ENCODE data around the gene GALE.

GRCh38 chr1:23801876-23802275 lies 1.3 kb upstream of the GALE start:
- TF ChIP-seq CTCF (IDR thresholded peaks at IDR 0.05; ENCODE audit: low read depth, low read length) (no peak), EZH2phosphoT487 (IDR thresholded peaks at IDR 0.05; ENCODE audit: low read depth) (no peak)

Measured in OCI-LY3 (cell line).